ENCODE results near the gene CSMD2.

- no peak for TF ChIP-seq POLR2A (IDR thresholded peaks at IDR 0.05)
- no peak for TF ChIP-seq CTCF (IDR thresholded peaks at IDR 0.05)
Measured at GRCh38 chr1:34188985-34189384, 24.0 kb upstream of the CSMD2 start.
